ENCODE results near the gene HERC2.
A peak's percentile ranks its signal among the peaks of the same experiment; 100 is the strongest.

The HERC2 gene

GRCh38 chr15:28112101-28112760, 209.7 kb downstream of the HERC2 start:
- no peak for DNase-seq (ENCODE audit: low spot score)

GRCh38 chr15:28111543-28111942, 210.4 kb downstream of the HERC2 start:
- no peak for DNase-seq (ENCODE audit: low spot score)

GRCh38 chr15:28110481-28110881, 211.5 kb downstream of the HERC2 start:
- no peak for DNase-seq (ENCODE audit: low spot score)

- DNase-seq (ENCODE audit: low spot score) = no peak
These were observed 212.1 kb downstream of the HERC2 start for GRCh38 chr15:28109626-28110455.

GRCh38 chr15:28107904-28108275, 214.1 kb downstream of the HERC2 start:
- DNase-seq (ENCODE audit: low spot score) = no peak

GRCh38 chr15:28107111-28107903, 214.7 kb downstream of the HERC2 start:
- DNase-seq (ENCODE audit: low spot score) = no peak

GRCh38 chr15:28106294-28107110, 215.5 kb downstream of the HERC2 start:
- DNase-seq (ENCODE audit: low spot score) = no peak

GRCh38 chr15:28105793-28106192, 216.2 kb downstream of the HERC2 start:
- DNase-seq (ENCODE audit: low spot score) = no peak

- DNase-seq (ENCODE audit: low spot score) = no peak
These were observed 216.7 kb downstream of the HERC2 start for GRCh38 chr15:28105224-28105791.

GRCh38 chr15:28104326-28104725, 217.7 kb downstream of the HERC2 start:
- no peak for DNase-seq (ENCODE audit: low spot score)

GRCh38 chr15:28103831-28104230, 218.1 kb downstream of the HERC2 start:
- no peak for DNase-seq (ENCODE audit: low spot score)

GRCh38 chr15:28101983-28102441, 220.0 kb downstream of the HERC2 start:
- no peak for DNase-seq (ENCODE audit: low spot score)

- no peak for DNase-seq (ENCODE audit: low spot score)
These were observed 220.8 kb downstream of the HERC2 start for GRCh38 chr15:28101201-28101600.

GRCh38 chr15:28100516-28101195, 221.3 kb downstream of the HERC2 start:
- no peak for DNase-seq (ENCODE audit: low spot score)

GRCh38 chr15:28099555-28100140, 222.3 kb downstream of the HERC2 start:
- no peak for DNase-seq (ENCODE audit: low spot score)

- peak; percentile 23 for DNase-seq (ENCODE audit: low spot score)
These were observed 223.0 kb downstream of the HERC2 start, which contains the start of gene OCA2 for GRCh38 chr15:28098766-28099554. TSS of gene OCA2 (minus strand) at chr15:28099315. CDS start at chr15:28081874, 17,441 bp downstream.

- no peak for DNase-seq (ENCODE audit: low spot score)
These were observed 223.6 kb downstream of the HERC2 start for GRCh38 chr15:28098360-28098765.

- no peak for DNase-seq (ENCODE audit: low spot score)
These were observed 224.2 kb downstream of the HERC2 start for GRCh38 chr15:28097656-28098359.
